Neural cell (in vitro differentiated cells): ENCODE results near the gene DSPP. TPM values are rescaled to one million over a fixed set of nuclear protein-coding genes. Genes with fewer than 3 reads are reported as not detected.

ENCODE experiments used
- H2AFZ ChIP-seq: fragments of 200-600, 300-800 bp; sonication (generic), shearing (Covaris generic); 2 replicates; pipeline ENCODE4 v1.6.0; 2014; ENCODE audit warnings: low read depth, mild to moderate bottlenecking, antibody characterized with exemption, low read length, moderate library complexity
- H3F3A ChIP-seq: fragments of 200-600 bp; shearing (Covaris generic); 2 replicates; pipeline ENCODE4 v1.6.1; 2016; ENCODE audit warnings: mild to moderate bottlenecking, moderate library complexity, mixed read lengths, antibody characterized with exemption, low read length; ENCODE audit not compliant: insufficient read depth, poor library complexity, severe bottlenecking
- H3K27ac ChIP-seq: fragments of 200-600, 300-800 bp; sonication (generic), shearing (Covaris generic); 2 replicates; pipeline ENCODE4 v1.5.1; 2014; ENCODE audit warnings: mild to moderate bottlenecking, low read length, moderate library complexity
- H3K27me3 ChIP-seq: fragments of 300-800, 200-600 bp; sonication (generic), shearing (Covaris generic); 2 replicates; pipeline ENCODE4 v1.6.0; 2014; ENCODE audit warnings: mild to moderate bottlenecking, low read depth, low read length, moderate library complexity; ENCODE audit not compliant: insufficient read depth
- H3K36me3 ChIP-seq: fragments of 300-800, 200-600 bp; sonication (generic), shearing (Covaris generic); 2 replicates; pipeline ENCODE4 v1.5.1; 2014; ENCODE audit warnings: mild to moderate bottlenecking, antibody characterized with exemption, low read length, moderate library complexity; ENCODE audit not compliant: insufficient read depth
- H3K4me2 ChIP-seq: fragments of 300-800, 200-600 bp; sonication (generic), shearing (Covaris generic); 2 replicates; pipeline ENCODE4 v1.6.0; 2014; ENCODE audit warnings: mild to moderate bottlenecking, low read length
- H3K4me3 ChIP-seq: fragments of 300-800, 200-600 bp; sonication (generic), shearing (Covaris generic); 2 replicates; pipeline ENCODE4 v1.5.1; 2014; ENCODE audit warnings: mild to moderate bottlenecking, low read length, moderate library complexity
- H3K79me2 ChIP-seq: fragments of 200-600 bp; shearing (Covaris generic); replicated peaks from 2 replicates; pipeline ENCODE4 v1.6.0; 2014; ENCODE audit warnings: mild to moderate bottlenecking, low read length, moderate library complexity; ENCODE audit not compliant: insufficient read depth
- H3K9ac ChIP-seq: fragments of 300-800, 200-600 bp; sonication (generic), shearing (Covaris generic); 2 replicates; pipeline ENCODE4 v1.6.1; 2016; ENCODE audit warnings: mild to moderate bottlenecking, low read length, mixed read lengths
- H3K9me2 ChIP-seq: fragments of 200-600 bp; shearing (Covaris generic); 2 replicates; pipeline ENCODE4 v1.6.1; 2016; ENCODE audit warnings: mild to moderate bottlenecking, low read length, mixed read lengths; ENCODE audit not compliant: insufficient read depth
- H3K9me3 ChIP-seq: fragments of 200-600, 300-800 bp; sonication (generic), shearing (Covaris generic); 2 replicates; pipeline ENCODE4 v1.6.1; 2016; ENCODE audit warnings: mild to moderate bottlenecking, mixed run types, low read length, moderate library complexity, mixed read lengths
- H4K20me1 ChIP-seq: fragments of 200-600 bp; shearing (Covaris generic); 2 replicates; pipeline ENCODE4 v1.6.1; 2016; ENCODE audit warnings: mild to moderate bottlenecking, mixed run types; ENCODE audit not compliant: insufficient read depth
- CTCF ChIP-seq: fragments of 450-650 bp; IDR thresholded peaks from 2 replicates; pipeline ENCODE4 v1.5.1; 2014; ENCODE audit warnings: antibody characterized with exemption, mild to moderate bottlenecking, moderate library complexity; ENCODE audit not compliant: poor library complexity, severe bottlenecking
- EP300 ChIP-seq: fragments of 450-650 bp; conservative IDR thresholded peaks from 2 replicates; pipeline ENCODE4 v1.6.1; 2014; ENCODE audit warnings: antibody characterized with exemption, mild to moderate bottlenecking, moderate library complexity; ENCODE audit not compliant: poor library complexity, severe bottlenecking
- EZH2 ChIP-seq: fragments of 200-600, 300-800 bp; shearing (Covaris generic), sonication (generic); IDR thresholded peaks from 2 replicates; pipeline ENCODE4 v1.6.1; 2014; ENCODE audit warnings: antibody characterized with exemption, low read length, borderline replicate concordance, mild to moderate bottlenecking; ENCODE audit not compliant: insufficient read depth, poor library complexity, severe bottlenecking
- MXI1 ChIP-seq: fragments of 450-650 bp; conservative IDR thresholded peaks from 2 replicates; pipeline ENCODE4 v1.6.1; 2014; ENCODE audit warnings: antibody characterized with exemption, mild to moderate bottlenecking; ENCODE audit not compliant: poor library complexity, severe bottlenecking
- POLR2AphosphoS5 ChIP-seq: IDR thresholded peaks from 2 replicates; pipeline ENCODE4 v1.6.1; 2012
- RAD21 ChIP-seq: fragments of 450-650 bp; conservative IDR thresholded peaks from 2 replicates; pipeline ENCODE4 v1.6.1; 2014; ENCODE audit warnings: antibody characterized with exemption, mild to moderate bottlenecking, moderate library complexity
- REST ChIP-seq: IDR thresholded peaks from 2 replicates; pipeline ENCODE4 v1.6.1; 2012; ENCODE audit warnings: borderline replicate concordance
- SMC3 ChIP-seq: fragments of 450-650 bp; conservative IDR thresholded peaks from 2 replicates; pipeline ENCODE4 v1.6.1; 2014; ENCODE audit warnings: antibody characterized with exemption, mild to moderate bottlenecking, moderate library complexity; ENCODE audit not compliant: poor library complexity
- TAF1 ChIP-seq: IDR thresholded peaks from 2 replicates; pipeline ENCODE4 v1.6.1; 2012; ENCODE audit warnings: low read depth
- polyA plus RNA-seq: library from polyadenylated mRNA; depleted of rRNA; stranded (reverse); fragments of >200 nt; gene quantifications from 2 replicates; pipeline ENCODE4 v1.2.3, GENCODE V29; 2014

Gene DSPP
- polyA plus RNA-seq, 1 donor from 2014 or later, result not detected

- no peak for TF ChIP-seq RAD21
- Histone ChIP-seq H3K9me3 (no peaks in the 10 kb centered on the region), H3K79me2 (no peaks in the 10 kb centered on the region), H4K20me1 (no peaks in the 10 kb centered on the region), H3K4me2 (no peak overlapping the region), H3K4me3 (no peak overlapping the region), H2AFZ (no peak overlapping the region), H3K27me3 (no peaks in the 10 kb centered on the region), H3K36me3 (no peaks in the 10 kb centered on the region), H3K27ac (no peak overlapping the region), H3F3A (no peaks in the 10 kb centered on the region), H3K9me2 (no peaks in the 10 kb centered on the region), H3K9ac (no peak overlapping the region)
Observed at GRCh38 chr4:87644286-87644685, 36.0 kb downstream of the DSPP start.

- no peaks in the 10 kb centered on the region for H3K79me2 ChIP-seq
- no peaks in the 10 kb centered on the region for H3K9me3 ChIP-seq
- no peaks in the 10 kb centered on the region for H3K36me3 ChIP-seq
- H3K9ac ChIP-seq, result no peak within 1 kb of the TSS
- H4K20me1 ChIP-seq, result no peaks in the 10 kb centered on the region
- H3K4me2 ChIP-seq, result no peak within 1 kb of the TSS
- H3F3A ChIP-seq, result no peaks in the 10 kb centered on the region
- no peaks in the 10 kb centered on the region for H3K27me3 ChIP-seq
- no peaks in the 10 kb centered on the region for H3K9me2 ChIP-seq
- no peak for TF ChIP-seq MXI1
- TF ChIP-seq EZH2, result no peak
- TF ChIP-seq TAF1, result no peak
- TF ChIP-seq SMC3, result no peak
- TF ChIP-seq RAD21, result no peak
- TF ChIP-seq EP300, result no peak
- TF ChIP-seq POLR2AphosphoS5, result no peak
- no peak for TF ChIP-seq REST
- no peak for TF ChIP-seq CTCF
- H3K4me3 ChIP-seq, result no peak within 1 kb of the TSS
- H3K27ac ChIP-seq, result no peak within 1 kb of the TSS
- H2AFZ ChIP-seq, result no peak within 1 kb of the TSS
Observed at GRCh38 chr4:87649980-87650379, 41.7 kb downstream of the DSPP start, which contains the start of gene DMP1. Gene DMP1 (plus strand): TSS chr4:87650280. CDS start chr4:87656493, 6,213 bp downstream.

- no peaks in the 10 kb centered on the region for H3K27me3 ChIP-seq
- no peak overlapping the region for H2AFZ ChIP-seq
- H3K79me2 ChIP-seq, result no peaks in the 10 kb centered on the region
- no peak overlapping the region for H3K4me3 ChIP-seq
- H3F3A ChIP-seq, result no peaks in the 10 kb centered on the region
- H4K20me1 ChIP-seq, result no peaks in the 10 kb centered on the region
- H3K27ac ChIP-seq, result no peak overlapping the region
- H3K4me2 ChIP-seq, result no peak overlapping the region
- no peak overlapping the region for H3K9ac ChIP-seq
- no peak for TF ChIP-seq POLR2AphosphoS5
- TF ChIP-seq MXI1, result no peak
- no peak for TF ChIP-seq RAD21
- TF ChIP-seq EP300, result no peak
- no peak for TF ChIP-seq CTCF
- TF ChIP-seq REST, result no peak
- TF ChIP-seq TAF1, result no peak
- TF ChIP-seq EZH2, result no peak
- TF ChIP-seq SMC3, result no peak
- H3K9me3 ChIP-seq, result no peaks in the 10 kb centered on the region
- H3K36me3 ChIP-seq, result no peaks in the 10 kb centered on the region
- no peaks in the 10 kb centered on the region for H3K9me2 ChIP-seq
Observed at GRCh38 chr4:87650938-87651337, 42.6 kb downstream of the DSPP start.
